SK-N-SH treated with all-trans-retinoic acid at 6 μM for 48 hours (cell line): ENCODE measurements around the gene SMOC2.

Experiments
- ATAC-seq: fragments of 200-7000 bp; cut with Tn5 transposase; 3 replicates; pipeline ENCODE4 v1.9.1; 2020; ENCODE audit warnings: mild to moderate bottlenecking, moderate library complexity
- ARNTL ChIP-seq: fragments of 450-650 bp; formaldehyde crosslinking; IDR thresholded peaks from 2 replicates; pipeline ENCODE4 v1.5.0; 2020; ENCODE audit warnings: low read depth, mild to moderate bottlenecking, moderate library complexity, borderline replicate concordance
- BACH2 ChIP-seq: fragments of 250-450 bp; sonication (Bioruptor Pico); IDR thresholded peaks from 2 replicates; pipeline ENCODE4 v1.9.0; 2021; ENCODE audit warnings: mild to moderate bottlenecking, borderline replicate concordance
- CREB5 ChIP-seq: fragments of 250-450 bp; sonication (Bioruptor Pico); IDR thresholded peaks from 2 replicates; pipeline ENCODE4 v1.5.1; 2020; ENCODE audit warnings: low read depth, mild to moderate bottlenecking, moderate library complexity
- CSDC2 ChIP-seq: fragments of 250-450 bp; sonication (Bioruptor Pico); IDR thresholded peaks from 2 replicates; pipeline ENCODE4 v1.5.0; 2020; ENCODE audit warnings: mild to moderate bottlenecking, moderate library complexity
- CSRNP3 ChIP-seq: fragments of 250-450 bp; sonication (Bioruptor Pico); IDR thresholded peaks from 2 replicates; pipeline ENCODE4 v1.5.1; 2021; ENCODE audit warnings: mild to moderate bottlenecking, moderate library complexity
- ESRRG ChIP-seq: fragments of 250-450 bp; sonication (Bioruptor Pico); IDR thresholded peaks from 2 replicates; pipeline ENCODE4 v1.6.1; 2021; ENCODE audit warnings: mild to moderate bottlenecking
- GLIS3 ChIP-seq: fragments of 250-450 bp; sonication (Bioruptor Pico); IDR thresholded peaks from 2 replicates; pipeline ENCODE4 v1.5.0; 2020; ENCODE audit warnings: mild to moderate bottlenecking, moderate library complexity
- OSR1 ChIP-seq: fragments of 250-450 bp; sonication (Bioruptor Pico); IDR thresholded peaks from 2 replicates; pipeline ENCODE4 v1.8.0; 2022; ENCODE audit warnings: moderate library complexity, mild to moderate bottlenecking, inconsistent platforms
- POU6F1 ChIP-seq: fragments of 250-450 bp; sonication (Bioruptor Pico); IDR thresholded peaks from 2 replicates; pipeline ENCODE4 v1.8.0; 2021; ENCODE audit warnings: low read depth, mild to moderate bottlenecking, moderate library complexity, borderline replicate concordance
- PPARA ChIP-seq: fragments of 250-450 bp; sonication (Bioruptor Pico); IDR thresholded peaks from 2 replicates; pipeline ENCODE4 v1.5.0; 2020; ENCODE audit warnings: mild to moderate bottlenecking, borderline replicate concordance
- RARB ChIP-seq: fragments of 250-450 bp; sonication (Bioruptor Pico); IDR thresholded peaks from 2 replicates; pipeline ENCODE4 v1.8.0; 2021; ENCODE audit warnings: mild to moderate bottlenecking, moderate library complexity
- SNAI2 ChIP-seq: fragments of 250-450 bp; sonication (Bioruptor Pico); IDR thresholded peaks from 2 replicates; pipeline ENCODE4 v1.5.0; 2020; ENCODE audit warnings: mild to moderate bottlenecking, moderate library complexity
- TOX ChIP-seq: fragments of 250-450 bp; sonication (Bioruptor Pico); IDR thresholded peaks from 2 replicates; pipeline ENCODE4 v1.8.0; 2021; ENCODE audit warnings: mild to moderate bottlenecking, moderate library complexity, borderline replicate concordance
- ZC3H10 ChIP-seq: fragments of 250-450 bp; sonication (Bioruptor Pico); IDR thresholded peaks from 2 replicates; pipeline ENCODE4 v1.5.1; 2021; ENCODE audit warnings: mild to moderate bottlenecking, moderate library complexity
- ZFP3 ChIP-seq: fragments of 250-450 bp; sonication (Bioruptor Pico); IDR thresholded peaks from 2 replicates; pipeline ENCODE4 v1.5.0; 2020; ENCODE audit warnings: mild to moderate bottlenecking, moderate library complexity
- ZFP30 ChIP-seq: fragments of 450-650 bp; formaldehyde crosslinking; IDR thresholded peaks from 2 replicates; pipeline ENCODE4 v1.5.0; 2022; ENCODE audit warnings: mild to moderate bottlenecking, moderate library complexity
- ZNF565 ChIP-seq: fragments of 450-650 bp; formaldehyde crosslinking; conservative IDR thresholded peaks from 2 replicates; pipeline ENCODE4 v1.5.0; 2020; ENCODE audit warnings: low read depth, mild to moderate bottlenecking, moderate library complexity
- ZNF70 ChIP-seq: fragments of 450-650 bp; formaldehyde crosslinking; IDR thresholded peaks from 2 replicates; pipeline ENCODE4 v1.5.0; 2020; ENCODE audit warnings: mild to moderate bottlenecking, moderate library complexity
- ZNF8 ChIP-seq: fragments of 450-650 bp; formaldehyde crosslinking; IDR thresholded peaks from 2 replicates; pipeline ENCODE4 v1.5.0; 2020; ENCODE audit warnings: mild to moderate bottlenecking, moderate library complexity
- TF ChIP-seq, protein P1 (sequence below): fragments of 250-450 bp; sonication (Bioruptor Pico); IDR thresholded peaks from 2 replicates; pipeline ENCODE4 v1.8.0; 2020; ENCODE audit warnings: mild to moderate bottlenecking, moderate library complexity, borderline replicate concordance
- TF ChIP-seq, protein P2 (sequence below): fragments of 250-450 bp; sonication (Bioruptor Pico); IDR thresholded peaks from 2 replicates; pipeline ENCODE4 v1.5.0; 2020; ENCODE audit warnings: mild to moderate bottlenecking, moderate library complexity

The SMOC2 gene

GRCh38 chr6:168501561-168501960 is 60.6 kb downstream of the SMOC2 start:
- ATAC-seq, result no peak
- TF ChIP-seq POU6F1, result no peak
- TF ChIP-seq CSRNP3 (CRISPR knock-in tag), result no peak

DNA sequence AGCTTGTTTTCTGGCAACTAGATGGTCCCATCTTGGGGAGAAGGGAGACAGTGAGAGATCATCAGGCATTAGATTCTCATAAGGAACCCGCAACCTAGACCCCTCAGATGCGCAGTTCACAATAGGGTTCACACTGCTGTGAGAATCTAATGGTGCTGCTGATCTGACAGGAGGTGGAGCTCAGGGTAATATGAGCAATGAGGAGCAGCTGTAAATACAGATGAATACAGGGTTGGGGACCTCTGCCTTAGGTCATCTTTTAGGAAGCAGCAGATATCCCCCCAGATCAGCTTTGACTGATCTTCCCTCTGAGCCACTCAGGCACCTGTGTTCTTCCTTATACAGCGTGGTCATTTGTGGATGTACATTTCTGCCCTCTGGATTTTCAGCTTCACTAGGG is 63.4 kb downstream of the SMOC2 start:
- TF ChIP-seq PPARA (CRISPR knock-in tag) (no peak), GLIS3 (no peak), ZFP3 (CRISPR knock-in tag) (no peak), CREB5 (CRISPR knock-in tag) (no peak), ARNTL (CRISPR knock-in tag) (no peak), ZFP30 (CRISPR knock-in tag) (no peak), TOX (CRISPR knock-in tag) (no peak), BACH2 (CRISPR knock-in tag) (no peak), CSDC2 (CRISPR knock-in tag) (no peak), POU6F1 (no peak), OSR1 (CRISPR knock-in tag) (no peak), ZNF8 (CRISPR knock-in tag) (no peak), ZC3H10 (no peak), RARB (CRISPR knock-in tag) (no peak)
- ATAC-seq, result no peak

DNA sequence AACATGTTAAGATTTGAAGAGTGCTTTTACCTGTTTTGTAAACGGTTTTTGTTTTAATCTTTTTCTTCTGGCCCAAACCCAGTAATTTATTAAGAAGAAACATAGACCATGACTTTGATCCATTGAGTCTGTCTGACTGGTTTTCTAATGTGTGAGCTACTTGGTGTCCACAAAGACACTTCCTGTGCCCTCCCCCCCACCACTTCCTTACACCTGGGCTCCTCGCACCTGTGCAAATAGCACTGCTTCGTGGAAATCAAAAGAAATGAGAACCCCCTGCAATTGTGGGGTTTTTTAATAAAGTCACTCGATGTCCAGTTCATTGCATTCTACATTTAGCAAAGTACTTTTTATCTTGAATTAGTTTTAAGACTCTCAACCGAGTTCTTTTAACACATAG is 65.5 kb downstream of the SMOC2 start:
- no peak for ATAC-seq
- no peak for TF ChIP-seq ZNF565 (CRISPR knock-in tag)
- no peak for TF ChIP-seq SNAI2 (CRISPR knock-in tag)
- TF ChIP-seq RARB (CRISPR knock-in tag), result no peak
- TF ChIP-seq, protein P1, sequence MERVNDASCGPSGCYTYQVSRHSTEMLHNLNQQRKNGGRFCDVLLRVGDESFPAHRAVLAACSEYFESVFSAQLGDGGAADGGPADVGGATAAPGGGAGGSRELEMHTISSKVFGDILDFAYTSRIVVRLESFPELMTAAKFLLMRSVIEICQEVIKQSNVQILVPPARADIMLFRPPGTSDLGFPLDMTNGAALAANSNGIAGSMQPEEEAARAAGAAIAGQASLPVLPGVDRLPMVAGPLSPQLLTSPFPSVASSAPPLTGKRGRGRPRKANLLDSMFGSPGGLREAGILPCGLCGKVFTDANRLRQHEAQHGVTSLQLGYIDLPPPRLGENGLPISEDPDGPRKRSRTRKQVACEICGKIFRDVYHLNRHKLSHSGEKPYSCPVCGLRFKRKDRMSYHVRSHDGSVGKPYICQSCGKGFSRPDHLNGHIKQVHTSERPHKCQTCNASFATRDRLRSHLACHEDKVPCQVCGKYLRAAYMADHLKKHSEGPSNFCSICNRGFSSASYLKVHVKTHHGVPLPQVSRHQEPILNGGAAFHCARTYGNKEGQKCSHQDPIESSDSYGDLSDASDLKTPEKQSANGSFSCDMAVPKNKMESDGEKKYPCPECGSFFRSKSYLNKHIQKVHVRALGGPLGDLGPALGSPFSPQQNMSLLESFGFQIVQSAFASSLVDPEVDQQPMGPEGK, result no peak
- TF ChIP-seq OSR1 (CRISPR knock-in tag), result no peak
- no peak for TF ChIP-seq ZNF70
- TF ChIP-seq, protein P2, sequence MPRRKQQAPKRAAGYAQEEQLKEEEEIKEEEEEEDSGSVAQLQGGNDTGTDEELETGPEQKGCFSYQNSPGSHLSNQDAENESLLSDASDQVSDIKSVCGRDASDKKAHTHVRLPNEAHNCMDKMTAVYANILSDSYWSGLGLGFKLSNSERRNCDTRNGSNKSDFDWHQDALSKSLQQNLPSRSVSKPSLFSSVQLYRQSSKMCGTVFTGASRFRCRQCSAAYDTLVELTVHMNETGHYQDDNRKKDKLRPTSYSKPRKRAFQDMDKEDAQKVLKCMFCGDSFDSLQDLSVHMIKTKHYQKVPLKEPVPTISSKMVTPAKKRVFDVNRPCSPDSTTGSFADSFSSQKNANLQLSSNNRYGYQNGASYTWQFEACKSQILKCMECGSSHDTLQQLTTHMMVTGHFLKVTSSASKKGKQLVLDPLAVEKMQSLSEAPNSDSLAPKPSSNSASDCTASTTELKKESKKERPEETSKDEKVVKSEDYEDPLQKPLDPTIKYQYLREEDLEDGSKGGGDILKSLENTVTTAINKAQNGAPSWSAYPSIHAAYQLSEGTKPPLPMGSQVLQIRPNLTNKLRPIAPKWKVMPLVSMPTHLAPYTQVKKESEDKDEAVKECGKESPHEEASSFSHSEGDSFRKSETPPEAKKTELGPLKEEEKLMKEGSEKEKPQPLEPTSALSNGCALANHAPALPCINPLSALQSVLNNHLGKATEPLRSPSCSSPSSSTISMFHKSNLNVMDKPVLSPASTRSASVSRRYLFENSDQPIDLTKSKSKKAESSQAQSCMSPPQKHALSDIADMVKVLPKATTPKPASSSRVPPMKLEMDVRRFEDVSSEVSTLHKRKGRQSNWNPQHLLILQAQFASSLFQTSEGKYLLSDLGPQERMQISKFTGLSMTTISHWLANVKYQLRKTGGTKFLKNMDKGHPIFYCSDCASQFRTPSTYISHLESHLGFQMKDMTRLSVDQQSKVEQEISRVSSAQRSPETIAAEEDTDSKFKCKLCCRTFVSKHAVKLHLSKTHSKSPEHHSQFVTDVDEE (CRISPR knock-in tag), result no peak
- TF ChIP-seq GLIS3, result no peak
- no peak for TF ChIP-seq BACH2 (CRISPR knock-in tag)
- no peak for TF ChIP-seq ZC3H10
- no peak for TF ChIP-seq ESRRG (CRISPR knock-in tag)
- TF ChIP-seq CSDC2 (CRISPR knock-in tag), result no peak
- no peak for TF ChIP-seq PPARA (CRISPR knock-in tag)
- TF ChIP-seq ZNF8 (CRISPR knock-in tag), result no peak
- TF ChIP-seq TOX (CRISPR knock-in tag), result no peak
- no peak for TF ChIP-seq CREB5 (CRISPR knock-in tag)
- no peak for TF ChIP-seq ZFP30 (CRISPR knock-in tag)
- no peak for TF ChIP-seq ARNTL (CRISPR knock-in tag)
- TF ChIP-seq POU6F1, result no peak
- TF ChIP-seq CSRNP3 (CRISPR knock-in tag), result no peak
